NB4 (cell line): ENCODE data around the gene SPEM3.

Source experiments
- MYC ChIP-seq: IDR thresholded peaks from 2 replicates; pipeline ENCODE4 v1.6.1; 2011; ENCODE audit warnings: low read depth, low read length
- POLR2A ChIP-seq: IDR thresholded peaks from 2 replicates; pipeline ENCODE4 v1.6.1; 2011; ENCODE audit warnings: mild to moderate bottlenecking; ENCODE audit not compliant: insufficient read length; ENCODE audit errors: extremely low read depth
- TF ChIP-seq, protein P1 (sequence below): IDR thresholded peaks from 2 replicates; pipeline ENCODE4 v1.6.1; 2011; ENCODE audit warnings: low read depth, low read length
- TF ChIP-seq, protein P2 (sequence below): IDR thresholded peaks from one replicate; pipeline ENCODE4 v1.5.1; 2012; ENCODE audit warnings: low read depth, low read length

DNA sequence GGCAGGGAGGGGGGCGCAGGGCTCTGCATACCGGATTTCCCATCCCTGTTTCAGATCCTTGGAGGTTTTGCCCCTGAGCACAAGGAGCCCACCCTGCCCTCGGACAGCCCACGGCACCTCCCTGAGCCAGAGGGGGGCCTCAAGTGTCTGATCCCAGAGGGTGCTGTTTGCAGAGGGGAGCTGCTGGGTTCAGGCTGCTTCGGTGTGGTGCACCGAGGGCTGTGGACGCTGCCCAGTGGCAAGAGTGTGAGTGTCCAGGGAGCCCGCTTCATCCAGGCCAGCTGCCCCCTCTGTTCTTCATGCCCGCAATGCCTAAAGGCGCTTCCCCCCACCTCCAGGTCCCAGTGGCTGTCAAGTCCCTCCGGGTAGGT is 45.3 kb upstream of the SPEM3 start:
- TF ChIP-seq, protein P1, sequence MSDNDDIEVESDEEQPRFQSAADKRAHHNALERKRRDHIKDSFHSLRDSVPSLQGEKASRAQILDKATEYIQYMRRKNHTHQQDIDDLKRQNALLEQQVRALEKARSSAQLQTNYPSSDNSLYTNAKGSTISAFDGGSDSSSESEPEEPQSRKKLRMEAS, result no peak
- TF ChIP-seq, protein P2, sequence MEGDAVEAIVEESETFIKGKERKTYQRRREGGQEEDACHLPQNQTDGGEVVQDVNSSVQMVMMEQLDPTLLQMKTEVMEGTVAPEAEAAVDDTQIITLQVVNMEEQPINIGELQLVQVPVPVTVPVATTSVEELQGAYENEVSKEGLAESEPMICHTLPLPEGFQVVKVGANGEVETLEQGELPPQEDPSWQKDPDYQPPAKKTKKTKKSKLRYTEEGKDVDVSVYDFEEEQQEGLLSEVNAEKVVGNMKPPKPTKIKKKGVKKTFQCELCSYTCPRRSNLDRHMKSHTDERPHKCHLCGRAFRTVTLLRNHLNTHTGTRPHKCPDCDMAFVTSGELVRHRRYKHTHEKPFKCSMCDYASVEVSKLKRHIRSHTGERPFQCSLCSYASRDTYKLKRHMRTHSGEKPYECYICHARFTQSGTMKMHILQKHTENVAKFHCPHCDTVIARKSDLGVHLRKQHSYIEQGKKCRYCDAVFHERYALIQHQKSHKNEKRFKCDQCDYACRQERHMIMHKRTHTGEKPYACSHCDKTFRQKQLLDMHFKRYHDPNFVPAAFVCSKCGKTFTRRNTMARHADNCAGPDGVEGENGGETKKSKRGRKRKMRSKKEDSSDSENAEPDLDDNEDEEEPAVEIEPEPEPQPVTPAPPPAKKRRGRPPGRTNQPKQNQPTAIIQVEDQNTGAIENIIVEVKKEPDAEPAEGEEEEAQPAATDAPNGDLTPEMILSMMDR, result no peak
- TF ChIP-seq POLR2A (no peak), MYC (no peak)
